Keratinocyte (primary cell): ENCODE results near the gene IRAG1. TPM values are rescaled to one million over a fixed set of nuclear protein-coding genes. Genes with fewer than 3 reads are reported as not detected.

Source experiments
- DNase-seq: peaks from one replicate; pipeline ENCODE4 v3.0.0-alpha.2; 2011; ENCODE audit warnings: low read depth, missing footprints, low spot score
- FAIRE-seq: peaks from 2 replicates; lab custom pipeline; 2011; peaks lifted over from hg19 to GRCh38; lab: Jason Lieb, UNC
- H2AFZ ChIP-seq: 2 replicates; pipeline ENCODE4 v1.6.0; 2012; ENCODE audit warnings: low read length, control low read depth, inconsistent platforms; ENCODE audit not compliant: control insufficient read depth
- H3K27ac ChIP-seq: 2 replicates; pipeline ENCODE4 v1.5.1; 2011; ENCODE audit warnings: low read length; ENCODE audit not compliant: control insufficient read depth, insufficient read depth
- H3K27me3 ChIP-seq: 3 replicates; pipeline ENCODE4 v1.6.0; 2011; ENCODE audit warnings: low read length; ENCODE audit not compliant: control insufficient read depth, insufficient read depth; ENCODE audit errors: extremely low read depth
- H3K36me3 ChIP-seq, 2 experiments: 2 replicates in 1 of 2; 3 replicates in 1 of 2; pipeline ENCODE4 v1.5.1; 2011; ENCODE audit warnings: low read length in 2 of 2, mild to moderate bottlenecking in 1 of 2; ENCODE audit not compliant: control insufficient read depth in 2 of 2, insufficient read depth in 2 of 2; ENCODE audit errors: extremely low read depth in 1 of 2
- H3K4me1 ChIP-seq: 3 replicates; pipeline ENCODE4 v1.5.1; 2011; ENCODE audit warnings: low read length; ENCODE audit not compliant: control insufficient read depth, insufficient read depth; ENCODE audit errors: extremely low read depth
- H3K4me2 ChIP-seq: 3 replicates; pipeline ENCODE4 v1.6.0; 2011; ENCODE audit warnings: low read depth, low read length; ENCODE audit not compliant: control insufficient read depth, insufficient read depth; ENCODE audit errors: extremely low read depth
- H3K4me3 ChIP-seq, 3 experiments: fragments of 200-600 bp in 1 of 3; sonication (generic) in 1 of 3; 2 replicates in 2 of 3; 3 replicates in 1 of 3; pipeline ENCODE4 v1.5.1; 2011 to 2016; ENCODE audit warnings: low read length in 3 of 3, mild to moderate bottlenecking in 3 of 3, control low read depth in 2 of 3, inconsistent platforms in 1 of 3, low read depth in 1 of 3, mixed read lengths in 1 of 3, mixed run types in 1 of 3, moderate library complexity in 1 of 3; ENCODE audit not compliant: control insufficient read depth in 2 of 3, insufficient read depth in 2 of 3; ENCODE audit errors: extremely low read depth in 1 of 3
- H3K79me2 ChIP-seq: 2 replicates; pipeline ENCODE4 v1.6.0; 2012; ENCODE audit warnings: low read length; ENCODE audit not compliant: control insufficient read depth, insufficient read depth
- H3K9ac ChIP-seq: 3 replicates; pipeline ENCODE4 v1.6.0; 2011; ENCODE audit warnings: low read length; ENCODE audit not compliant: control insufficient read depth, insufficient read depth; ENCODE audit errors: extremely low read depth
- H3K9me1 ChIP-seq: 3 replicates; pipeline ENCODE4 v1.6.0; 2011; ENCODE audit warnings: low read length; ENCODE audit not compliant: control insufficient read depth, insufficient read depth; ENCODE audit errors: extremely low read depth
- H3K9me3 ChIP-seq: 2 replicates; pipeline ENCODE4 v1.5.1; 2012; ENCODE audit warnings: low read depth, low read length; ENCODE audit not compliant: control insufficient read depth
- H4K20me1 ChIP-seq: 3 replicates; pipeline ENCODE4 v1.6.0; 2011; ENCODE audit warnings: low read length; ENCODE audit not compliant: control insufficient read depth, insufficient read depth; ENCODE audit errors: extremely low read depth
- CTCF ChIP-seq, 3 experiments: IDR thresholded peaks in 1 of 3; conservative IDR thresholded peaks in 1 of 3; optimal IDR thresholded peaks in 1 of 3; 2 replicates in 2 of 3; 3 replicates in 1 of 3; pipeline versions ENCODE3 to v1.5.1; 2011; ENCODE audit warnings: low read length in 3 of 3, mild to moderate bottlenecking in 3 of 3, moderate library complexity in 2 of 3, control low read depth in 1 of 3, inconsistent platforms in 1 of 3; ENCODE audit not compliant: insufficient read depth in 2 of 3; ENCODE audit errors: extremely low read depth in 1 of 3
- EZH2 ChIP-seq: IDR thresholded peaks from one replicate; pipeline ENCODE4 v1.6.1; 2012; ENCODE audit warnings: inconsistent platforms, mild to moderate bottlenecking, low read length, moderate library complexity
- dilution Hi-C: fragments of 300-500 bp; cut with MboI; formaldehyde crosslinking; loops from one replicate; pipeline ENCODE4 v1.7.0; 2020; ENCODE audit warnings: low sequenced_read_pairs; ENCODE audit not compliant: extremely low pct_ligation_motif_present
- polyA plus RNA-seq, 5 experiments: library from polyadenylated mRNA; depleted of rRNA in 3 of 5; stranded (reverse) in 3 of 5; stranded (forward) in 1 of 5; unstranded in 1 of 5; fragments of >200 nt; gene quantifications; 1 replicate in 1 of 5; 2 replicates in 3 of 5; 3 replicates in 1 of 5; pipeline versions ENCODE4 v1.2.1 to v1.2.3, GENCODE V29; 2011 to 2012; ENCODE audit warnings: missing spikeins in 2 of 5, low read depth in 1 of 5, low replicate concordance in 1 of 5

The IRAG1 gene
- polyA plus RNA-seq, 1 donor (not counting 4 experiments of a cell fraction or from before 2014, with no cell fraction given): 0.51 TPM

GRCh38 chr11:10716122-10716521 is 22.6 kb upstream of the IRAG1 start:
- H3K27me3 ChIP-seq: peaks cover 8% of the 10 kb centered on the region
- no peaks in the 10 kb centered on the region for H3K4me1 ChIP-seq
- H3K36me3 ChIP-seq: no peaks in the 10 kb centered on the region
- TF ChIP-seq CTCF (optimal IDR thresholded peaks at IDR 0.05 in 1 of 3, IDR thresholded peaks at IDR 0.05 in 1 of 3, conservative IDR thresholded peaks at IDR 0.05 in 1 of 3; ENCODE audit: extremely low read depth in 1 of 3, insufficient read depth in 2 of 3, low read length in 3 of 3): no peak
- no peak overlapping the region for H3K4me3 ChIP-seq
- no peaks in the 10 kb centered on the region for H4K20me1 ChIP-seq
- H2AFZ ChIP-seq: no peak overlapping the region
- H3K27ac ChIP-seq: no peak overlapping the region
- no peak overlapping the region for H3K9ac ChIP-seq
- H3K9me3 ChIP-seq: no peaks in the 10 kb centered on the region
- H3K79me2 ChIP-seq: no peaks in the 10 kb centered on the region
- dilution Hi-C loops: no loop called here
- FAIRE-seq (no peak), DNase-seq (no peak)
- H3K9me1 ChIP-seq: no peaks in the 10 kb centered on the region
- H3K4me2 ChIP-seq: no peak overlapping the region

GRCh38 chr11:10715571-10715970 is 22.0 kb upstream of the IRAG1 start:
- Histone ChIP-seq H3K9me1 (no peaks in the 10 kb centered on the region), H3K4me2 (no peak overlapping the region), H3K36me3 (no peaks in the 10 kb centered on the region), H3K27ac (no peak overlapping the region), H3K4me3 (no peak overlapping the region), H3K4me1 (no peaks in the 10 kb centered on the region), H3K79me2 (no peaks in the 10 kb centered on the region), H4K20me1 (no peaks in the 10 kb centered on the region), H2AFZ (no peak overlapping the region), H3K9ac (no peak overlapping the region), H3K9me3 (no peaks in the 10 kb centered on the region), H3K27me3 (peaks cover 7% of the 10 kb centered on the region)
- DNase-seq: no peak
- FAIRE-seq: no peak
- dilution Hi-C loops: no loop called here
- TF ChIP-seq CTCF (optimal IDR thresholded peaks at IDR 0.05 in 1 of 3, IDR thresholded peaks at IDR 0.05 in 1 of 3, conservative IDR thresholded peaks at IDR 0.05 in 1 of 3; ENCODE audit: extremely low read depth in 1 of 3, insufficient read depth in 2 of 3, low read length in 3 of 3) (no peak), EZH2 (no peak)
